GM23338 (cell line): ENCODE results near the gene AGAP1. TPM values are rescaled to one million over a fixed set of nuclear protein-coding genes. Genes with fewer than 3 reads are reported as not detected.

Source experiments
- ATAC-seq: fragments of 200-7000 bp; cut with Tn5 transposase; 3 replicates; pipeline ENCODE4 v1.9.1; 2020
- DNase-seq: peaks from one replicate; pipeline ENCODE4 v3.0.0-alpha.2; 2015; ENCODE audit warnings: low spot score
- H2AFZ ChIP-seq: fragments of 200-600 bp; sonication (generic); 2 replicates; pipeline ENCODE4 v1.8.0; 2016; ENCODE audit warnings: antibody characterized with exemption, mild to moderate bottlenecking, moderate library complexity
- H3F3A ChIP-seq: fragments of 200-600 bp; sonication (generic); replicated peaks from 2 replicates; pipeline ENCODE4 v1.8.0; 2017; ENCODE audit warnings: antibody characterized with exemption, mixed run types, low read depth
- H3K27ac ChIP-seq: fragments of 200-600 bp; sonication (generic); 2 replicates; pipeline ENCODE4 v1.6.1; 2016; ENCODE audit warnings: low read depth
- H3K27me3 ChIP-seq: fragments of 200-600 bp; sonication (generic); 2 replicates; pipeline ENCODE4 v1.8.0; 2016; ENCODE audit warnings: mild to moderate bottlenecking, mixed run types, moderate library complexity; ENCODE audit not compliant: insufficient read depth
- H3K36me3 ChIP-seq: fragments of 200-600 bp; sonication (generic); 2 replicates; pipeline ENCODE4 v1.8.0; 2016; ENCODE audit warnings: mild to moderate bottlenecking; ENCODE audit not compliant: insufficient read depth
- H3K4me1 ChIP-seq: fragments of 200-600 bp; sonication (generic); 2 replicates; pipeline ENCODE4 v1.8.0; 2016; ENCODE audit warnings: mild to moderate bottlenecking, moderate library complexity; ENCODE audit not compliant: insufficient read depth
- H3K4me2 ChIP-seq: fragments of 200-600 bp; sonication (generic); 2 replicates; pipeline ENCODE4 v1.7.1; 2017; ENCODE audit warnings: mixed run types
- H3K4me3 ChIP-seq: fragments of 200-600 bp; sonication (generic); 2 replicates; pipeline ENCODE4 v1.6.1; 2016; ENCODE audit warnings: mixed run types
- H3K79me2 ChIP-seq: fragments of 200-600 bp; sonication (generic); replicated peaks from 2 replicates; pipeline ENCODE4 v1.8.0; 2017; ENCODE audit warnings: mild to moderate bottlenecking; ENCODE audit not compliant: insufficient read depth
- H3K9me2 ChIP-seq: fragments of 200-600 bp; sonication (generic); 2 replicates; pipeline ENCODE4 v1.8.0; 2017; ENCODE audit not compliant: insufficient read depth
- H4K20me1 ChIP-seq: fragments of 200-600 bp; sonication (generic); replicated peaks from 2 replicates; pipeline ENCODE4 v1.8.0; 2017; ENCODE audit warnings: mild to moderate bottlenecking; ENCODE audit not compliant: insufficient read depth
- H3K27ac Mint-ChIP-seq: 2 replicates; pipeline ENCODE4 v1.8.0; 2020; ENCODE audit warnings: inconsistent platforms, mild to moderate bottlenecking, moderate library complexity, mixed read lengths
- H3K27me3 Mint-ChIP-seq: 3 replicates; pipeline ENCODE4 v1.8.0; 2022; ENCODE audit warnings: low read depth, mild to moderate bottlenecking, moderate library complexity, mixed read lengths, inconsistent platforms; ENCODE audit not compliant: insufficient read depth, poor library complexity
- H3K36me3 Mint-ChIP-seq: 3 replicates; pipeline ENCODE4 v1.8.0; 2021; ENCODE audit warnings: low read depth, mild to moderate bottlenecking, inconsistent platforms, moderate library complexity, mixed read lengths
- H3K4me1 Mint-ChIP-seq: 3 replicates; pipeline ENCODE4 v1.8.0; 2020; ENCODE audit warnings: mild to moderate bottlenecking, inconsistent platforms, mixed read lengths
- H3K4me3 Mint-ChIP-seq: 3 replicates; pipeline ENCODE4 v1.8.0; 2021; ENCODE audit warnings: moderate library complexity, mild to moderate bottlenecking, inconsistent platforms, mixed read lengths
- H3K9me3 Mint-ChIP-seq: 3 replicates; pipeline ENCODE4 v1.8.0; 2020; ENCODE audit warnings: moderate library complexity, mild to moderate bottlenecking, inconsistent platforms, mixed read lengths
- CREB1 ChIP-seq: fragments of 250-450 bp; sonication (Bioruptor Pico); IDR thresholded peaks from 2 replicates; pipeline ENCODE4 v1.5.0; 2020; ENCODE audit warnings: low read depth, mild to moderate bottlenecking, moderate library complexity
- CTCF ChIP-seq, 2 experiments: fragments of 200-600 bp in 1 of 2; sonication (generic) in 1 of 2; conservative IDR thresholded peaks; 2 replicates each; pipeline versions ENCODE4 v1.5.1 to v1.6.1; 2016 to 2017; ENCODE audit warnings: antibody characterized with exemption in 2 of 2, low read depth in 2 of 2, mild to moderate bottlenecking in 2 of 2, moderate library complexity in 1 of 2
- ETS1 ChIP-seq: IDR thresholded peaks from 2 replicates; pipeline ENCODE4 v1.6.1; 2016; ENCODE audit warnings: antibody characterized with exemption
- EZH2 ChIP-seq: fragments of 200-600 bp; sonication (generic); IDR thresholded peaks from one replicate; pipeline ENCODE4 v1.8.0; 2017; ENCODE audit warnings: antibody characterized with exemption, mild to moderate bottlenecking, low read depth; ENCODE audit not compliant: unreplicated experiment
- EZH2phosphoT487 ChIP-seq: fragments of 200-600 bp; sonication (generic); IDR thresholded peaks from one replicate; pipeline ENCODE4 v1.8.1; 2018; ENCODE audit warnings: antibody characterized with exemption; ENCODE audit not compliant: unreplicated experiment
- JUNB ChIP-seq: IDR thresholded peaks from one replicate; pipeline ENCODE4 v1.6.1; 2016; ENCODE audit warnings: antibody characterized with exemption; ENCODE audit not compliant: unreplicated experiment
- NANOG ChIP-seq: IDR thresholded peaks from 2 replicates; pipeline ENCODE4 v1.6.1; 2016; ENCODE audit warnings: antibody characterized with exemption, borderline replicate concordance
- POLR2AphosphoS5 ChIP-seq: IDR thresholded peaks from 2 replicates; pipeline ENCODE4 v1.6.1; 2016; ENCODE audit warnings: antibody characterized with exemption, low read depth
- REST ChIP-seq: IDR thresholded peaks from one replicate; pipeline ENCODE4 v1.6.1; 2018; ENCODE audit warnings: antibody characterized with exemption; ENCODE audit not compliant: unreplicated experiment
- STAT1 ChIP-seq: IDR thresholded peaks from one replicate; pipeline ENCODE4 v1.6.1; 2016; ENCODE audit warnings: antibody characterized with exemption; ENCODE audit not compliant: unreplicated experiment
- ZNF114 ChIP-seq: fragments of 250-450 bp; sonication (Bioruptor Pico); IDR thresholded peaks from 2 replicates; pipeline ENCODE4 v1.5.0; 2020; ENCODE audit warnings: mild to moderate bottlenecking, moderate library complexity
- ZNF331 ChIP-seq: fragments of 250-450 bp; sonication (Bioruptor Pico); IDR thresholded peaks from 2 replicates; pipeline ENCODE4 v1.5.0; 2020; ENCODE audit warnings: low read depth, mild to moderate bottlenecking, moderate library complexity
- ZNF462 ChIP-seq: fragments of 250-450 bp; sonication (Bioruptor Pico); IDR thresholded peaks from 2 replicates; pipeline ENCODE4 v1.5.0; 2020; ENCODE audit warnings: mild to moderate bottlenecking, moderate library complexity
- polyA plus RNA-seq: library from polyadenylated mRNA; unstranded; fragments of >200 nt; fragmentation: Nextera tagmentation; extraction: Ambion mirVana; gene quantifications from 2 replicates; pipeline ENCODE4 v1.2.1, GENCODE V29; 2016
- total RNA-seq: library from RNA; depleted of rRNA; stranded (reverse); fragments of >200 nt; shearing (Covaris generic); gene quantifications from 2 replicates; pipeline ENCODE4 v1.2.3, GENCODE V29; 2014

The AGAP1 gene
- total and polyA plus RNA-seq, 2 experiments from 2014 or later: 13.3 to 27.9 TPM

- no peak for ATAC-seq
- peaks cover 43% of the 10 kb centered on the region for H3K4me1 Mint-ChIP-seq
- peaks cover 64% of the 10 kb centered on the region for H4K20me1 ChIP-seq
Observed at GRCh38 chr2:235677937-235678336, 184.1 kb downstream of the AGAP1 start.

More at GRCh38 chr2:235677937-235678336, 184.1 kb downstream of the AGAP1 start:
- Histone ChIP-seq H3K27ac (no peak overlapping the region), H3K36me3 (no peaks in the 10 kb centered on the region), H3K9me2 (no peaks in the 10 kb centered on the region), H3K4me2 (no peak overlapping the region), H3K4me1 (peaks cover 5% of the 10 kb centered on the region; the same call in 1 of the 2 replicates), H3F3A (no peaks in the 10 kb centered on the region), H3K27me3 (no peaks in the 10 kb centered on the region), H3K4me3 (no peak overlapping the region), H2AFZ (no peak overlapping the region), H3K79me2 (peaks cover 97% of the 10 kb centered on the region)
- DNase-seq: no peak
- Mint-ChIP-seq H3K27ac (no peak overlapping the region), H3K9me3 (no peaks in the 10 kb centered on the region), H3K27me3 (peaks cover 10% of the 10 kb centered on the region), H3K4me3 (no peak overlapping the region), H3K36me3 (no peaks in the 10 kb centered on the region)
- TF ChIP-seq ZNF331 (CRISPR knock-in tag) (no peak), CTCF (conservative IDR thresholded peaks at IDR 0.05; ENCODE audit: low read depth in 2 of 2) (no peak), JUNB (no peak), EZH2 (no peak), NANOG (no peak), ZNF114 (CRISPR knock-in tag) (no peak), POLR2AphosphoS5 (no peak), ETS1 (no peak), EZH2phosphoT487 (no peak), CREB1 (no peak), STAT1 (no peak), ZNF462 (CRISPR knock-in tag) (no peak), REST (no peak)
